ENCODE results near the gene PXK. TPM values are rescaled to one million over a fixed set of nuclear protein-coding genes. Genes with fewer than 3 reads are reported as not detected.

Gene PXK
- total RNA-seq, 2 donors from 2014 or later: 16.0 to 22.0 TPM

DNA sequence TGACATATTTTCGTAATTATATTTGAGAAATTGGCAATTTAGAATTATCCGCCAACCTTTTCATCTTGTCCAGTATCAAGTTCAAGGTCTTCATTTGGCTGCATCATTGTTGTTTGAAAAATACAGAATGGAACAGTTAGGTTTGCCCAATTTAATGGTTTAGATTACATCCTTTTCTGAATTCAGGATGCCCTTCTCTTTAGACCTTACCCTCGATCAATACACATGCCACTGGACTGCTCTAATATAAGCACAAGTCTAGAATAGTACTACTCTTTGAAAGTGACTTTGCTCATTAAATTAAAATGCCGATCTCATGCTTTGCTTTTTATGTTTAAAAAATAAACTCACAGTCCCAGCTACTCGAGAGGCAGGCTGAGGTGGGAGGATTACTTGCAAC is 44.5 kb downstream of the PXK start:
- Histone ChIP-seq H3K9ac (ENCODE audit: extremely low read depth, low read length, poor library complexity, severe bottlenecking) (no peak overlapping the region), H3K27ac (ENCODE audit: low read depth, low read length) (no peak overlapping the region), H3K4me1 (ENCODE audit: control insufficient read depth, insufficient read depth, low read length) (peaks cover 8% of the 10 kb centered on the region), H3K9me3 (ENCODE audit: control insufficient read depth, low read length) (no peaks in the 10 kb centered on the region), H3K4me3 (ENCODE audit: low read length) (no peak overlapping the region), H3K36me3 (ENCODE audit: control insufficient read depth, insufficient read depth, low read length) (no peaks in the 10 kb centered on the region), H3K27me3 (ENCODE audit: control insufficient read depth, insufficient read depth, low read length, poor library complexity, severe bottlenecking) (no peaks in the 10 kb centered on the region)
- Mint-ChIP-seq H3K9me3 (no peaks in the 10 kb centered on the region), H3K36me3 (ENCODE audit: low read depth) (peaks cover 4% of the 10 kb centered on the region), H3K4me1 (peaks cover 27% of the 10 kb centered on the region), H3K27me3 (ENCODE audit: insufficient read depth) (no peaks in the 10 kb centered on the region), H3K27ac (no peak overlapping the region), H3K4me3 (no peak overlapping the region)
- TF ChIP-seq, protein P1, sequence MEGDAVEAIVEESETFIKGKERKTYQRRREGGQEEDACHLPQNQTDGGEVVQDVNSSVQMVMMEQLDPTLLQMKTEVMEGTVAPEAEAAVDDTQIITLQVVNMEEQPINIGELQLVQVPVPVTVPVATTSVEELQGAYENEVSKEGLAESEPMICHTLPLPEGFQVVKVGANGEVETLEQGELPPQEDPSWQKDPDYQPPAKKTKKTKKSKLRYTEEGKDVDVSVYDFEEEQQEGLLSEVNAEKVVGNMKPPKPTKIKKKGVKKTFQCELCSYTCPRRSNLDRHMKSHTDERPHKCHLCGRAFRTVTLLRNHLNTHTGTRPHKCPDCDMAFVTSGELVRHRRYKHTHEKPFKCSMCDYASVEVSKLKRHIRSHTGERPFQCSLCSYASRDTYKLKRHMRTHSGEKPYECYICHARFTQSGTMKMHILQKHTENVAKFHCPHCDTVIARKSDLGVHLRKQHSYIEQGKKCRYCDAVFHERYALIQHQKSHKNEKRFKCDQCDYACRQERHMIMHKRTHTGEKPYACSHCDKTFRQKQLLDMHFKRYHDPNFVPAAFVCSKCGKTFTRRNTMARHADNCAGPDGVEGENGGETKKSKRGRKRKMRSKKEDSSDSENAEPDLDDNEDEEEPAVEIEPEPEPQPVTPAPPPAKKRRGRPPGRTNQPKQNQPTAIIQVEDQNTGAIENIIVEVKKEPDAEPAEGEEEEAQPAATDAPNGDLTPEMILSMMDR (conservative IDR thresholded peaks at IDR 0.05): no peak
- 93 to 95% methylated on average over 3 to 5 of the region's 5 CpGs for WGBS, 2 experiments (ENCODE audit: insufficient coverage in 1 of 2, insufficient read length in 1 of 2)
- DNase-seq: no peak

DNA sequence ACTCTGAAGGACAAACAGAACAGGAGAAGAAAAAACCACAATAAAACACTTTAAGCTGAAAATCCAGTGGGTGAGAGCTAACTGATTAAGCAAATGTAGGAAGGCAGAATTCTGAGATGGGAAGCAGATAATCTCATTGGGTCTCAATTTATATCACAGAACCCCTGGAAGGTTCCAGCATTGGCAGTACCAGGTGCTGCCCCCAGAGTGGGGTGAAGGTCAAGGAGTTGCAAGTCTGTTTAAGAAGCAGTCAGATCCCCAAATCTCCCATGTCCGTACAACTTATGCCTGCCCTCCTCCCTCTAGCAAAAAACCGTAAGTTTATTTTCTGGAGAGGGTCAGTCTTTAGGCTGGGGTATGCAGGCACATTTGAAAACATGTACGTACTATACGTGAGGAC is 45.1 kb downstream of the PXK start:
- no peaks in the 10 kb centered on the region for H3K27me3 ChIP-seq (ENCODE audit: control insufficient read depth, insufficient read depth, low read length, poor library complexity, severe bottlenecking)
- peaks cover 27% of the 10 kb centered on the region for H3K4me1 Mint-ChIP-seq
- H3K27me3 Mint-ChIP-seq (ENCODE audit: insufficient read depth): no peaks in the 10 kb centered on the region
- H3K4me3 ChIP-seq (ENCODE audit: low read length): no peak overlapping the region
- DNase-seq: no peak
- no peaks in the 10 kb centered on the region for H3K36me3 ChIP-seq (ENCODE audit: control insufficient read depth, insufficient read depth, low read length)
- WGBS, 2 experiments (ENCODE audit: insufficient coverage in 1 of 2, insufficient read length in 1 of 2): 86% methylated on average over 4 of the region's 4 CpGs; no CpG with 5 or more reads in 1 of the 2 experiments
- TF ChIP-seq, protein P1 (conservative IDR thresholded peaks at IDR 0.05): peak; percentile 54
- no peak overlapping the region for H3K4me3 Mint-ChIP-seq
- peaks cover 4% of the 10 kb centered on the region for H3K36me3 Mint-ChIP-seq (ENCODE audit: low read depth)
- H3K9ac ChIP-seq (ENCODE audit: extremely low read depth, low read length, poor library complexity, severe bottlenecking): no peak overlapping the region
- H3K9me3 ChIP-seq (ENCODE audit: control insufficient read depth, low read length): no peaks in the 10 kb centered on the region
- H3K27ac ChIP-seq (ENCODE audit: low read depth, low read length): no peak overlapping the region
- no peak overlapping the region for H3K27ac Mint-ChIP-seq
- H3K9me3 Mint-ChIP-seq: no peaks in the 10 kb centered on the region
- peaks cover 8% of the 10 kb centered on the region for H3K4me1 ChIP-seq (ENCODE audit: control insufficient read depth, insufficient read depth, low read length)

DNA sequence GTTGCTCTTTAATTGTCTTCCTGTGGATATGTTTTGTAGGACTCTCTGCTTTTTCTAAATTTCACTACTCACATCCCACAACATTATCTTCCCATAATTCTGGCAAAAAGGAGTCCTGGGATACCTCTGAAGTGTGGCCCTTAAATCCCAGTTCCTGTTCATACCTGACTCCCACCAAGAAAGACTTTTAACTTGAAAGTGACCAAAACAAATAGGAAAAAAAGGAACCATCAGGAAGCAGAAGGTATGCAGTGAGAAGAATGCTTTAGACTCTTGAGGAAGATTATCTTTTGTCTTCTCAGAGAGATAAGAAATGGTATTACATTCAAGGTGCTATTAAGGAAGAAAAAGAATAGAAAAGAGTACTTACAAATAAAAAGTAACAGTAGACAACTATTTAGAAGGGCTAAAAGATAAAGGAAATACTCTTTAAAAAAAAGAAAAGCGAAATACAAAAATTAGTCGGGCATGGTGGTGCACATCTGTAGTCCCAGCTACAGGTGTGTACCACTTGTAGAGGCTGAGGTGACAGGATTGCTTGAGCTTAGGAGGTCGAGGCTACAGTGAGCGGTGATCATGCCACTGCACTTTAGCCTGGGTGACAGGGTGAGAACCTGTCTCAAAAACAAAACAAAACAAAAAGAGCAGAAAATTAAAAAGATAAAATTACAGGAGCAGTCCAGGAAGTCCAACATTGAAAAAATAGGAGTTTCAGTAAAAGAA is 46.8 kb downstream of the PXK start:
- Mint-ChIP-seq H3K4me3 (no peak overlapping the region), H3K27ac (peak overlapping the region; percentile 38), H3K9me3 (no peaks in the 10 kb centered on the region), H3K4me1 (peaks cover 38% of the 10 kb centered on the region), H3K27me3 (ENCODE audit: insufficient read depth) (no peaks in the 10 kb centered on the region), H3K36me3 (ENCODE audit: low read depth) (no peaks in the 10 kb centered on the region)
- Histone ChIP-seq H3K4me1 (ENCODE audit: control insufficient read depth, insufficient read depth, low read length) (peaks cover 8% of the 10 kb centered on the region), H3K27me3 (ENCODE audit: control insufficient read depth, insufficient read depth, low read length, poor library complexity, severe bottlenecking) (no peaks in the 10 kb centered on the region), H3K9me3 (ENCODE audit: control insufficient read depth, low read length) (no peaks in the 10 kb centered on the region), H3K9ac (ENCODE audit: extremely low read depth, low read length, poor library complexity, severe bottlenecking) (no peak overlapping the region), H3K36me3 (ENCODE audit: control insufficient read depth, insufficient read depth, low read length) (no peaks in the 10 kb centered on the region), H3K4me3 (ENCODE audit: low read length) (peak overlapping the region; percentile 11), H3K27ac (ENCODE audit: low read depth, low read length) (no peak overlapping the region)
- no peak for DNase-seq
- 82 to 83% methylated on average over 3 to 4 of the region's 4 CpGs for WGBS, 2 experiments (ENCODE audit: insufficient coverage in 1 of 2, insufficient read length in 1 of 2)
- TF ChIP-seq, protein P1 (conservative IDR thresholded peaks at IDR 0.05): no peak

All from endodermal cell (in vitro differentiated cells).